ENCODE data around the gene FBXW10B. TPM values are rescaled to one million over a fixed set of nuclear protein-coding genes. Genes with fewer than 3 reads are reported as not detected.

The FBXW10B gene
- polyA plus RNA-seq, 2 of the 4 experiments (the other 2 are of a cell fraction), result 9.6 to 14.3 TPM

DNA sequence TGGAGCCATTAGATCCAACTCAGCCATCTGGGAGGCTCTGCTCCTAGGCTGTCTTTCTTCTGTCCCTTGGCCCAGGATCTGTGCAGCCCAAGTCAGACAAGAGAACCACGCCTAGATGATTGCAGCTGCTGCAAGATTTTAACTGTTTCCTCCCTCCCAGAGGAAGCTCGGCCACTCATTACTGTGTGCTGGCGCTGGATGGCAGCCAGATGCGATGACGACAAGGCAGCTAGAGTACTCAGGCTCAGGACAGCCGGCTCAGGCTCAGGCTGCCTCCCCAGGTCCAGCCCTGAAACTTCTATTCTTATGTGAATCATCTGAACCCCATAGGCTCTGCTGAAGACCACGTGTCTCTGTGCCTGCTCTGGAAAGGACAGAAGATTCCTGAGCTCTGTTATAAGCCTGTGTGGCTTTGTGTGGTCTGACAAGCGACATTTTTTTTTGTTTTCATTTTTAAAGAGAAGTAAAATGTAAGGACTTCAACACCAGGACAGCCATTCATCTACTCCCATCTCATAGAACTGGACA, 32.1 kb upstream of the FBXW10B start (continued):
- TF ChIP-seq KDM5A (IDR thresholded peaks at IDR 0.05) (no peak), TP53 (CRISPR knock-in tag; IDR thresholded peaks at IDR 0.05) (no peak), FOSB (CRISPR knock-in tag; IDR thresholded peaks at IDR 0.05) (no peak), CHD4 (IDR thresholded peaks at IDR 0.05; ENCODE audit: borderline replicate concordance) (no peak), NPAS2 (CRISPR knock-in tag; IDR thresholded peaks at IDR 0.05; ENCODE audit: borderline replicate concordance) (no peak), MAFK (IDR thresholded peaks at IDR 0.05; ENCODE audit: partially characterized antibody) (peak; percentile 48), RAD21 (conservative IDR thresholded peaks at IDR 0.05 in 1 of 2, IDR thresholded peaks at IDR 0.05 in 1 of 2) (peak; percentile 2 to 25; a peak in 1 of 5 replicates), REST (IDR thresholded peaks at IDR 0.05) (no peak), ZFP36 (IDR thresholded peaks at IDR 0.05; ENCODE audit: borderline replicate concordance, partially characterized antibody) (no peak), PHF8 (IDR thresholded peaks at IDR 0.05; ENCODE audit: borderline replicate concordance, low read depth) (no peak), HEYL (CRISPR knock-in tag; IDR thresholded peaks at IDR 0.05) (no peak), BHLHE40 (IDR thresholded peaks at IDR 0.05; ENCODE audit: low read depth, low read length) (no peak), CEBPB (IDR thresholded peaks at IDR 0.05) (peak; percentile 26 to 79; a peak in 2 of 4 replicates), EHMT2 (IDR thresholded peaks at IDR 0.05; ENCODE audit: low read depth) (no peak), ZSCAN20 (CRISPR knock-in tag; IDR thresholded peaks at IDR 0.05) (no peak), KDM1A (IDR thresholded peaks at IDR 0.05; ENCODE audit: low read depth) (no peak), CHD2 (IDR thresholded peaks at IDR 0.05; ENCODE audit: low read length, partially characterized antibody) (no peak), RNF2 (IDR thresholded peaks at IDR 0.05; ENCODE audit: borderline replicate concordance, low read depth) (no peak), SMC3 (IDR thresholded peaks at IDR 0.05) (peak; percentile 18; the same call in 1 of the 3 replicates), HOXA7 (CRISPR knock-in tag; IDR thresholded peaks at IDR 0.05) (no peak)
- TF ChIP-seq, protein P1, sequence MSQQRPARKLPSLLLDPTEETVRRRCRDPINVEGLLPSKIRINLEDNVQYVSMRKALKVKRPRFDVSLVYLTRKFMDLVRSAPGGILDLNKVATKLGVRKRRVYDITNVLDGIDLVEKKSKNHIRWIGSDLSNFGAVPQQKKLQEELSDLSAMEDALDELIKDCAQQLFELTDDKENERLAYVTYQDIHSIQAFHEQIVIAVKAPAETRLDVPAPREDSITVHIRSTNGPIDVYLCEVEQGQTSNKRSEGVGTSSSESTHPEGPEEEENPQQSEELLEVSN (IDR thresholded peaks at IDR 0.05; ENCODE audit: borderline replicate concordance, low read depth), result peak; percentile 24; the same call in 1 of the 2 replicates
- TF ChIP-seq, protein P2, sequence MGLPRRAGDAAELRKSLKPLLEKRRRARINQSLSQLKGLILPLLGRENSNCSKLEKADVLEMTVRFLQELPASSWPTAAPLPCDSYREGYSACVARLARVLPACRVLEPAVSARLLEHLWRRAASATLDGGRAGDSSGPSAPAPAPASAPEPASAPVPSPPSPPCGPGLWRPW (IDR thresholded peaks at IDR 0.05), result no peak

GRCh38 chr17:15650741-15651582, 31.5 kb upstream of the FBXW10B start:
- H3K4me1 ChIP-seq, result peaks cover 31% of the 10 kb centered on the region
- TF ChIP-seq POLR2A (IDR thresholded peaks at IDR 0.05; ENCODE audit: low read length) (0 out of 2 replicates have a peak, but pooled peaks have one; percentile 5), RFX5 (IDR thresholded peaks at IDR 0.05) (0 out of 2 replicates have a peak, but pooled peaks have one; percentile 9), SMC3 (IDR thresholded peaks at IDR 0.05) (peak; percentile 6; the same call in 1 of the 3 replicates), RARB (CRISPR knock-in tag; IDR thresholded peaks at IDR 0.05) (no peak)
- FAIRE-seq, result no peak
- peak; percentile 55 to 62 for ATAC-seq
- DNase-seq (ENCODE audit: low read depth in 1 of 2, low spot score in 1 of 2), result peak in 1 of 2 experiments; percentile 59
- WGBS (ENCODE audit: missing lambda C conversion rate), result 2% methylated on average over 14 of the region's 14 CpGs
- POLR2A ChIA-PET, result interaction anchor here (0.7 to 1.7 kb wide), 8 partner anchors 11 to 349 kb away, joined by 3 to 11 read pairs (median 4); partner anchors contain the start of genes TTC19, ZNF286A and ZSWIM7
- CTCF ChIA-PET, result interaction anchor here (0.7 to 2.2 kb wide), 7 partner anchors 8 to 348 kb away, joined by 3 to 6 read pairs (median 5); partner anchors contain the start of gene ADORA2B
- peak overlapping the region; percentile 91 for H3K4me2 ChIP-seq
- no peaks in the 10 kb centered on the region for H3K9me3 ChIP-seq
- peak overlapping the region; percentile 66 for H3K4me3 ChIP-seq
- peak overlapping the region; percentile 90 to 95 for H3K27ac ChIP-seq
